HepG2 (cell line): ENCODE measurements around the gene POLR3E. TPM values are rescaled to one million over a fixed set of nuclear protein-coding genes. Genes with fewer than 3 reads are reported as not detected.

ENCODE experiments used
- ATF4 ChIP-seq, 2 experiments: fragments of 450-650 bp in 1 of 2; sonication (generic) in 1 of 2; formaldehyde crosslinking; IDR thresholded peaks; 2 replicates each; pipeline versions ENCODE4 v1.5.0 to v1.8.0; 2020 to 2022; ENCODE audit warnings: mild to moderate bottlenecking in 1 of 2, missing genetic modification reagents in 1 of 2
- CENPT ChIP-seq: sonication (generic); formaldehyde crosslinking; IDR thresholded peaks from 2 replicates; pipeline ENCODE4 v1.8.0; 2022; ENCODE audit warnings: low read depth, mild to moderate bottlenecking, moderate library complexity, missing genetic modification reagents
- DNMT3B ChIP-seq: conservative IDR thresholded peaks from 2 replicates; pipeline ENCODE4 v1.6.1; 2016; ENCODE audit warnings: missing biosample characterization, control low read depth
- GATAD1 ChIP-seq: IDR thresholded peaks from 2 replicates; pipeline ENCODE4 v1.6.1; 2016; ENCODE audit warnings: missing genetic modification reagents, missing compliant biosample characterization
- IKZF5 ChIP-seq: IDR thresholded peaks from 2 replicates; pipeline ENCODE4 v1.6.1; 2018; ENCODE audit warnings: missing genetic modification reagents, mild to moderate bottlenecking, missing compliant biosample characterization
- MLXIP ChIP-seq: sonication (generic); formaldehyde crosslinking; IDR thresholded peaks from 2 replicates; pipeline ENCODE4 v1.9.0; 2021; ENCODE audit warnings: missing genetic modification reagents, borderline replicate concordance
- PAXIP1 ChIP-seq: sonication (generic); formaldehyde crosslinking; conservative IDR thresholded peaks from 2 replicates; pipeline ENCODE4 v1.4.0; 2020; ENCODE audit warnings: mild to moderate bottlenecking, missing genetic modification reagents, moderate library complexity
- PRPF4 ChIP-seq: fragments of 200-400 bp; formaldehyde crosslinking; IDR thresholded peaks from 2 replicates; pipeline ENCODE4 v1.6.1; 2016; ENCODE audit warnings: low read length, low read depth; ENCODE audit not compliant: poor library complexity, severe bottlenecking
- SMAD9 ChIP-seq: sonication (generic); formaldehyde crosslinking; IDR thresholded peaks from 2 replicates; pipeline ENCODE4 v1.5.1; 2020; ENCODE audit warnings: mild to moderate bottlenecking, missing genetic modification reagents
- SP5 ChIP-seq: IDR thresholded peaks from 2 replicates; pipeline ENCODE4 v1.6.1; 2016; ENCODE audit warnings: low read depth, borderline replicate concordance
- TAF15 ChIP-seq: fragments of 200-400 bp; formaldehyde crosslinking; IDR thresholded peaks from one replicate; pipeline ENCODE4 v1.6.1; 2018; ENCODE audit warnings: mild to moderate bottlenecking, low read depth, low read length; ENCODE audit not compliant: poor library complexity, severe bottlenecking
- TCF7 ChIP-seq: sonication (generic); IDR thresholded peaks from 2 replicates; pipeline ENCODE4 v1.6.1; 2016; ENCODE audit warnings: antibody characterized with exemption, low read depth
- XRCC5 ChIP-seq: fragments of 200-400 bp; formaldehyde crosslinking; optimal IDR thresholded peaks from 2 replicates; pipeline ENCODE3; 2017; ENCODE audit warnings: mild to moderate bottlenecking, low read length
- ZBTB7A ChIP-seq: sonication (generic); formaldehyde crosslinking; IDR thresholded peaks from 2 replicates; pipeline ENCODE4 v1.8.0; 2022; ENCODE audit warnings: mild to moderate bottlenecking, missing genetic modification reagents
- ZEB1 ChIP-seq: IDR thresholded peaks from 2 replicates; pipeline ENCODE4 v1.6.1; 2012; ENCODE audit warnings: mild to moderate bottlenecking, low read depth, inconsistent platforms; ENCODE audit not compliant: insufficient replicate concordance
- ZNF180 ChIP-seq: sonication (generic); formaldehyde crosslinking; IDR thresholded peaks from 2 replicates; pipeline ENCODE4 v1.4.0; 2020; ENCODE audit warnings: low read depth, missing genetic modification reagents, borderline replicate concordance
- ZNF335 ChIP-seq: sonication (generic); formaldehyde crosslinking; IDR thresholded peaks from 2 replicates; pipeline ENCODE4 v1.4.0; 2020; ENCODE audit warnings: missing genetic modification reagents
- ZNF629 ChIP-seq: sonication (generic); formaldehyde crosslinking; conservative IDR thresholded peaks from 2 replicates; pipeline ENCODE4 v1.5.0; 2020; ENCODE audit warnings: missing genetic modification reagents
- polyA plus RNA-seq, 8 experiments: library from polyadenylated mRNA; depleted of rRNA in 3 of 8; stranded (reverse) in 7 of 8; unstranded in 1 of 8; fragments of >200 nt; fragmentation: Illumina TruSeq in 4 of 8; extraction: Trizol in 4 of 8; gene quantifications; 2 replicates each; pipeline versions ENCODE4 v1.2.1 to v1.2.3, GENCODE V29; 2011 to 2016; ENCODE audit warnings: low read depth in 4 of 8, missing spikeins in 1 of 8, mixed read lengths in 1 of 8; ENCODE audit not compliant: insufficient read depth in 1 of 8
- total RNA-seq, 5 experiments: library from RNA; depleted of rRNA; stranded (reverse); fragments of >200 nt; fragmentation: Illumina TruSeq; extraction: Trizol; gene quantifications; 2 replicates each; pipeline ENCODE4 v1.2.3, GENCODE V29; 2016; ENCODE audit warnings: low read depth in 1 of 5

Gene POLR3E
- total and polyA plus RNA-seq, 2 of the 13 experiments (the other 11 are each of a cell fraction or from before 2014, with no cell fraction given), result 135 to 262 TPM

GRCh38 chr16:22353933-22354541 lies 56.8 kb downstream of the POLR3E start (continued):
- no peak for TF ChIP-seq MLXIP (CRISPR knock-in tag)
- TF ChIP-seq ZNF335, result no peak
- TF ChIP-seq ATF4 (CRISPR knock-in tag; IDR thresholded peaks at IDR 0.05), result no peak
- no peak for TF ChIP-seq ZBTB7A (CRISPR knock-in tag)
- 0 out of 2 replicates have a peak, but pooled peaks have one; percentile 36 for TF ChIP-seq IKZF5
- TF ChIP-seq SP5 (CRISPR knock-in tag), result no peak
- TF ChIP-seq XRCC5, result no peak
- TF ChIP-seq PRPF4, result no peak
- TF ChIP-seq DNMT3B (CRISPR knock-in tag), result no peak
- no peak for TF ChIP-seq SMAD9 (CRISPR knock-in tag)
- TF ChIP-seq GATAD1 (CRISPR knock-in tag), result no peak
- no peak for TF ChIP-seq TAF15
- TF ChIP-seq ZNF629 (CRISPR knock-in tag), result no peak
- TF ChIP-seq ZNF180, result no peak
- no peak for TF ChIP-seq CENPT
- TF ChIP-seq PAXIP1 (CRISPR knock-in tag), result peak; percentile 85
- TF ChIP-seq TCF7, result no peak
- no peak for TF ChIP-seq ZEB1
